ENCODE data around the gene SEC11C.

SEC11C gene

GRCh38 chr18:59145055-59145454, 5.4 kb downstream of the SEC11C start:
- no peak for DNase-seq

GRCh38 chr18:59148192-59148591, 8.5 kb downstream of the SEC11C start:
- no peak for DNase-seq

GRCh38 chr18:59149007-59149406, 9.3 kb downstream of the SEC11C start:
- no peak for DNase-seq

GRCh38 chr18:59149416-59149815, 9.7 kb downstream of the SEC11C start:
- no peak for DNase-seq

- DNase-seq = no peak
Measured at GRCh38 chr18:59150236-59150635, 10.6 kb downstream of the SEC11C start.

- DNase-seq = no peak
Measured at GRCh38 chr18:59155153-59155552, 15.5 kb downstream of the SEC11C start.

GRCh38 chr18:59156316-59156715, 16.6 kb downstream of the SEC11C start:
- DNase-seq = no peak

- DNase-seq = no peak
Measured at GRCh38 chr18:59159265-59159664, 19.6 kb downstream of the SEC11C start.

GRCh38 chr18:59159986-59160385, 20.3 kb downstream of the SEC11C start:
- no peak for DNase-seq

- no peak for DNase-seq
Measured at GRCh38 chr18:59172664-59173249, 33.1 kb downstream of the SEC11C start.

- no peak for DNase-seq
Measured at GRCh38 chr18:59177485-59177884, 37.8 kb downstream of the SEC11C start.

- no peak for DNase-seq
Measured at GRCh38 chr18:59180150-59180845, 40.6 kb downstream of the SEC11C start.

- no peak for DNase-seq
Measured at GRCh38 chr18:59182673-59183072, 43.0 kb downstream of the SEC11C start.

GRCh38 chr18:59189008-59189407, 49.3 kb downstream of the SEC11C start:
- no peak for DNase-seq

- DNase-seq = no peak
Measured at GRCh38 chr18:59189746-59190145, 50.1 kb downstream of the SEC11C start.

- no peak for DNase-seq
Measured at GRCh38 chr18:59196161-59196725, 56.6 kb downstream of the SEC11C start.

GRCh38 chr18:59197636-59198035, 58.0 kb downstream of the SEC11C start:
- no peak for DNase-seq

GRCh38 chr18:59198215-59198614, 58.5 kb downstream of the SEC11C start:
- no peak for DNase-seq

- DNase-seq = no peak
Measured at GRCh38 chr18:59200787-59201186, 61.1 kb downstream of the SEC11C start.

- DNase-seq = no peak
Measured at GRCh38 chr18:59202258-59202820, 62.7 kb downstream of the SEC11C start.

- DNase-seq = no peak
Measured at GRCh38 chr18:59207506-59207905, 67.8 kb downstream of the SEC11C start.
